Panc1 (cell line): ENCODE data around the gene GMPR2.

Experiments used
- POLR2AphosphoS5 ChIP-seq: IDR thresholded peaks from 2 replicates; pipeline ENCODE4 v1.6.1; 2012; ENCODE audit warnings: mild to moderate bottlenecking, low read depth, low read length, moderate library complexity
- SIN3A ChIP-seq: IDR thresholded peaks from 2 replicates; pipeline ENCODE4 v1.6.1; 2012; ENCODE audit warnings: low read depth, mild to moderate bottlenecking, low read length, moderate library complexity, borderline replicate concordance; ENCODE audit not compliant: insufficient read depth
- TCF7L2 ChIP-seq: IDR thresholded peaks from 2 replicates; pipeline ENCODE4 v1.6.1; 2011; ENCODE audit warnings: mild to moderate bottlenecking, low read depth, low read length, inconsistent platforms
- TF ChIP-seq, protein P1 (sequence below): fragments of 450-650 bp; IDR thresholded peaks from 2 replicates; pipeline ENCODE4 v1.5.1; 2017; ENCODE audit warnings: mild to moderate bottlenecking
- TF ChIP-seq, protein P2 (sequence below), 2 experiments: IDR thresholded peaks; 2 replicates each; pipeline ENCODE4 v1.6.1; 2011 to 2012; ENCODE audit warnings: low read depth in 2 of 2, control low read depth in 1 of 2, low read length in 1 of 2, mild to moderate bottlenecking in 1 of 2, moderate library complexity in 1 of 2; ENCODE audit not compliant: insufficient read depth in 1 of 2

DNA sequence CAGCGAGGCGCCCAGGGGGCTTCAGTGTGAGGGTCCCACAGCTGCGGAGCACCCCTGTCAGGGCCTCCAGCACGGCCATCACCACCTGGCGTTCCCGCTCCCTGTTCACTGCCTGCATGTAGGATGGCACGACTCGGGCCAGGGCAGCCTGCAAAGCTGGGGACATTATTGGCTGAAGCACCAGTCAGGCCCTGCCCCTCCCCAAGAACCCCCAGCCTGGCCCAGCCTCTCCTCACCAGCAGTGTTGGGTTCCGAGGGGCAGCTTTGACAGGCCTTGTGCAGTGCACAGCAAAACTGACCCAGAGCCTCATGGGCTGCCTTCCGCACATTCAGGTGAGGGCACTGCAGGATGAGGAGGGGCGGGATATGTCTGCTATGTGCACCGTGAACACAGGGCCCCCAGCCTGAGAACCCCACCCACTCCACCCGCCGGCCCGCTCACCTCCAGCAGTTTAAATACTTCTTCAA, 49.7 kb upstream of the GMPR2 start:
- TF ChIP-seq, protein P1, sequence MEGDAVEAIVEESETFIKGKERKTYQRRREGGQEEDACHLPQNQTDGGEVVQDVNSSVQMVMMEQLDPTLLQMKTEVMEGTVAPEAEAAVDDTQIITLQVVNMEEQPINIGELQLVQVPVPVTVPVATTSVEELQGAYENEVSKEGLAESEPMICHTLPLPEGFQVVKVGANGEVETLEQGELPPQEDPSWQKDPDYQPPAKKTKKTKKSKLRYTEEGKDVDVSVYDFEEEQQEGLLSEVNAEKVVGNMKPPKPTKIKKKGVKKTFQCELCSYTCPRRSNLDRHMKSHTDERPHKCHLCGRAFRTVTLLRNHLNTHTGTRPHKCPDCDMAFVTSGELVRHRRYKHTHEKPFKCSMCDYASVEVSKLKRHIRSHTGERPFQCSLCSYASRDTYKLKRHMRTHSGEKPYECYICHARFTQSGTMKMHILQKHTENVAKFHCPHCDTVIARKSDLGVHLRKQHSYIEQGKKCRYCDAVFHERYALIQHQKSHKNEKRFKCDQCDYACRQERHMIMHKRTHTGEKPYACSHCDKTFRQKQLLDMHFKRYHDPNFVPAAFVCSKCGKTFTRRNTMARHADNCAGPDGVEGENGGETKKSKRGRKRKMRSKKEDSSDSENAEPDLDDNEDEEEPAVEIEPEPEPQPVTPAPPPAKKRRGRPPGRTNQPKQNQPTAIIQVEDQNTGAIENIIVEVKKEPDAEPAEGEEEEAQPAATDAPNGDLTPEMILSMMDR: no peak
- no peak for TF ChIP-seq TCF7L2
- TF ChIP-seq POLR2AphosphoS5: no peak
- TF ChIP-seq SIN3A: no peak
- TF ChIP-seq, protein P2, sequence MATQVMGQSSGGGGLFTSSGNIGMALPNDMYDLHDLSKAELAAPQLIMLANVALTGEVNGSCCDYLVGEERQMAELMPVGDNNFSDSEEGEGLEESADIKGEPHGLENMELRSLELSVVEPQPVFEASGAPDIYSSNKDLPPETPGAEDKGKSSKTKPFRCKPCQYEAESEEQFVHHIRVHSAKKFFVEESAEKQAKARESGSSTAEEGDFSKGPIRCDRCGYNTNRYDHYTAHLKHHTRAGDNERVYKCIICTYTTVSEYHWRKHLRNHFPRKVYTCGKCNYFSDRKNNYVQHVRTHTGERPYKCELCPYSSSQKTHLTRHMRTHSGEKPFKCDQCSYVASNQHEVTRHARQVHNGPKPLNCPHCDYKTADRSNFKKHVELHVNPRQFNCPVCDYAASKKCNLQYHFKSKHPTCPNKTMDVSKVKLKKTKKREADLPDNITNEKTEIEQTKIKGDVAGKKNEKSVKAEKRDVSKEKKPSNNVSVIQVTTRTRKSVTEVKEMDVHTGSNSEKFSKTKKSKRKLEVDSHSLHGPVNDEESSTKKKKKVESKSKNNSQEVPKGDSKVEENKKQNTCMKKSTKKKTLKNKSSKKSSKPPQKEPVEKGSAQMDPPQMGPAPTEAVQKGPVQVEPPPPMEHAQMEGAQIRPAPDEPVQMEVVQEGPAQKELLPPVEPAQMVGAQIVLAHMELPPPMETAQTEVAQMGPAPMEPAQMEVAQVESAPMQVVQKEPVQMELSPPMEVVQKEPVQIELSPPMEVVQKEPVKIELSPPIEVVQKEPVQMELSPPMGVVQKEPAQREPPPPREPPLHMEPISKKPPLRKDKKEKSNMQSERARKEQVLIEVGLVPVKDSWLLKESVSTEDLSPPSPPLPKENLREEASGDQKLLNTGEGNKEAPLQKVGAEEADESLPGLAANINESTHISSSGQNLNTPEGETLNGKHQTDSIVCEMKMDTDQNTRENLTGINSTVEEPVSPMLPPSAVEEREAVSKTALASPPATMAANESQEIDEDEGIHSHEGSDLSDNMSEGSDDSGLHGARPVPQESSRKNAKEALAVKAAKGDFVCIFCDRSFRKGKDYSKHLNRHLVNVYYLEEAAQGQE (IDR thresholded peaks at IDR 0.05; ENCODE audit: insufficient read depth in 1 of 2, low read depth in 2 of 2, low read length in 1 of 2): no peak
